CD8-positive, alpha-beta memory T cell (primary cell): ENCODE results near the gene CDKN2B-AS1. TPM values are rescaled to one million over a fixed set of nuclear protein-coding genes. Genes with fewer than 3 reads are reported as not detected.
A peak's percentile ranks its signal among the peaks of the same experiment; 100 is the strongest.

Source experiments
- CTCF ChIA-PET: fragments of 350-600 bp; sonication (Branson Sonifier 250); formaldehyde crosslinking; loops from one replicate; lab custom pipeline; 2021; ENCODE audit warnings: antibody characterized with exemption; lab: Charles Lee
- POLR2A ChIA-PET: fragments of 350-600 bp; sonication (Branson Sonifier 250); formaldehyde crosslinking; loops from one replicate; lab custom pipeline; 2021; ENCODE audit warnings: antibody characterized with exemption; lab: Charles Lee
- DNase-seq, 5 donors: peaks; one replicate each; pipeline versions ENCODE4 v3.0.0 to v3.0.0-alpha.2; 2020 to 2022; ENCODE audit warnings: mixed read lengths in 1 of 5
- H3K27ac ChIP-seq: one replicate; pipeline ENCODE4 v1.7.0; 2013; ENCODE audit warnings: low read depth, mild to moderate bottlenecking, low read length, moderate library complexity
- H3K27me3 ChIP-seq: 2 replicates; pipeline ENCODE4 v1.7.0; 2013; ENCODE audit warnings: low read length, mild to moderate bottlenecking; ENCODE audit not compliant: insufficient read depth, poor library complexity, severe bottlenecking
- H3K36me3 ChIP-seq: 2 replicates; pipeline ENCODE4 v1.7.0; 2013; ENCODE audit warnings: mild to moderate bottlenecking, low read length, moderate library complexity; ENCODE audit not compliant: insufficient read depth
- H3K4me1 ChIP-seq: 2 replicates; pipeline ENCODE4 v1.7.0; 2013; ENCODE audit warnings: mild to moderate bottlenecking, low read length, moderate library complexity; ENCODE audit not compliant: insufficient read depth
- H3K4me3 ChIP-seq: 2 replicates; pipeline ENCODE4 v1.7.0; 2013; ENCODE audit warnings: mild to moderate bottlenecking, low read length
- H3K9me3 ChIP-seq: 2 replicates; pipeline ENCODE4 v1.7.0; 2013; ENCODE audit warnings: mild to moderate bottlenecking, low read length
- H3K27ac Mint-ChIP-seq, 8 donors: one replicate each; pipeline ENCODE4 v1.8.0; 2020 to 2021; ENCODE audit warnings: mixed read lengths in 8 of 8, mild to moderate bottlenecking in 6 of 8, inconsistent platforms in 3 of 8, moderate library complexity in 3 of 8
- H3K27me3 Mint-ChIP-seq, 2 donors: one replicate each; pipeline ENCODE4 v1.8.0; 2020 to 2021; ENCODE audit warnings: mixed read lengths in 2 of 2, mild to moderate bottlenecking in 1 of 2, moderate library complexity in 1 of 2
- H3K36me3 Mint-ChIP-seq, 3 donors: one replicate each; pipeline ENCODE4 v1.8.0; 2020 to 2021; ENCODE audit warnings: mixed read lengths in 3 of 3, inconsistent platforms in 1 of 3, mild to moderate bottlenecking in 1 of 3
- H3K4me1 Mint-ChIP-seq, 3 donors: one replicate each; pipeline ENCODE4 v1.8.0; 2020 to 2021; ENCODE audit warnings: mixed read lengths in 3 of 3, inconsistent platforms in 1 of 3, mild to moderate bottlenecking in 1 of 3
- H3K4me3 Mint-ChIP-seq, 7 donors: one replicate each; pipeline ENCODE4 v1.8.0; 2020 to 2021; ENCODE audit warnings: mixed read lengths in 7 of 7, mild to moderate bottlenecking in 6 of 7, moderate library complexity in 4 of 7, inconsistent platforms in 2 of 7
- H3K9me3 Mint-ChIP-seq, 5 donors: one replicate each; pipeline ENCODE4 v1.8.0; 2020 to 2022; ENCODE audit warnings: mixed read lengths in 5 of 5, mild to moderate bottlenecking in 3 of 5, moderate library complexity in 2 of 5, inconsistent platforms in 1 of 5
- polyA plus RNA-seq: library from polyadenylated mRNA; unstranded; fragments of 300-500 nt; fragmentation: Illumina TruSeq; gene quantifications from one replicate; pipeline ENCODE4 v1.2.3, GENCODE V29; 2021
- total RNA-seq, 2 experiments: library from RNA; stranded (reverse); gene quantifications; one replicate each; pipeline ENCODE4 v1.2.3, GENCODE V29; 2021

The CDKN2B-AS1 gene
- total and polyA plus RNA-seq, 3 experiments from 2014 or later = 0.58 to 0.74 TPM; not detected in 1

DNA sequence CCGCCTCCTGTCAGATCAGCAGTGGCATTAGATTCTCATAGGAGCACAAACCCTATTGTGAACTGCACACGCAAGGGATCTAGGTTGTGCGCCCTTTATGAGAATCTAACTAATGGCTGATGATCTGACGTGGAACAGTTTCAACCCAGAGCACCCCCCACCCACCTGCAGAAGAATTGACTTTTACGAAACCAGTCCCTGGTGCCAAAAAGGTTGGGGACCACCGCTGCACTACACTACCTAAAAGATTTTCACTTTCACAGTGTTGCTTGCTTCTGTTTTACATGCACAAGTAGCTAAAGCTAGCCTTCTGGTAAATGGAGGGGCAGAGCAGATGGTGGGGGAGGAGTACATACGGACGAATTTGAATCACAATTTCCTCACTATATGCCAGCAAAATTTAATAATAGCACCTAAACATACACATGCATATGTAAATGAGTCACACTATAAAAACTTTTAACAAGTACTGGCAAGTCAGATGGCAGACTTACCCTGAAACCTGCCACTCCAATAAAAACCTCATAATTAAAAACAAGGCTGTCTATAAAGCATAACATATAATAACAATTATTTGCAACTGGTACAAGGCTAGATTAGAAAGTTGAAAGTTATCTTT, 38.5 kb downstream of the CDKN2B-AS1 start:
- Histone ChIP-seq H3K27ac (no peak overlapping the region), H3K4me3 (no peak overlapping the region), H3K27me3 (no peaks in the 10 kb centered on the region), H3K36me3 (no peaks in the 10 kb centered on the region), H3K4me1 (no peaks in the 10 kb centered on the region), H3K9me3 (no peaks in the 10 kb centered on the region)
- peaks cover 0 to 9% (median 7%) of the 10 kb centered on the region in 3 donors for H3K4me1 Mint-ChIP-seq
- H3K27ac Mint-ChIP-seq = no peak overlapping the region
- ChIA-PET CTCF (interaction anchor here (1.2 to 1.6 kb wide), 2 partner anchors 24 to 220 kb away, joined by 5 to 6 read pairs; partner anchors contain the start of gene CDKN2B), POLR2A (no interaction called here)
- no peak overlapping the region for H3K4me3 Mint-ChIP-seq
- DNase-seq = no peak
- H3K27me3 Mint-ChIP-seq = no peaks in the 10 kb centered on the region
- H3K36me3 Mint-ChIP-seq = peaks cover 0 to 2% (median 0%) of the 10 kb centered on the region in 3 donors
- H3K9me3 Mint-ChIP-seq = no peaks in the 10 kb centered on the region

DNA sequence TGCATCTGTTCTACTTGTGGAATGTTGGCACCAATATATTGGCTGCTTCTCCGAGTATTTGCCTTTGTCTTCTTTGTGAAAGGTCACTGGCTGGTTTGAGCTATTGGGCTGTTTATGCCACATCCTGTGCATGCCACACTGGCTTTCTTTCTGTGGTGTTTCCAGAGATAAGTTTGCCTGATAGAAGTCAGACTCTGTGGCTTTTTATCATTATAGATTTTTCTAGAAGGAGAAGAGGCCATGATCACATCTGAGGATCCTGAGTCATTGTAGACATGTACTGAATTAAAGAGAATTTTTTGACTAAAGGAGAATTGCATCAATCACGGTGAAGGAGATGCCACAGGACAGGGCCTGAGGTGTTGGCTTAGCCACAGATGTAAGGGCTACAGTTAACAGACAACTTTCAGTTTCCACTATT, 41.0 kb downstream of the CDKN2B-AS1 start:
- Histone ChIP-seq H3K4me1 (no peaks in the 10 kb centered on the region), H3K27me3 (no peaks in the 10 kb centered on the region), H3K27ac (no peak overlapping the region), H3K9me3 (no peaks in the 10 kb centered on the region), H3K4me3 (no peak overlapping the region), H3K36me3 (no peaks in the 10 kb centered on the region)
- no peaks in the 10 kb centered on the region for H3K9me3 Mint-ChIP-seq
- peaks cover 0 to 9% (median 7%) of the 10 kb centered on the region in 3 donors for H3K4me1 Mint-ChIP-seq
- H3K4me3 Mint-ChIP-seq = no peak overlapping the region
- H3K27ac Mint-ChIP-seq = peak overlapping the region in 1 of 8 donors; percentile 67
- CTCF ChIA-PET = interaction anchor here (1.1 to 2.4 kb wide), 4 partner anchors 19 to 223 kb away, joined by 3 to 12 read pairs (median 4); partner anchors contain the start of gene CDKN2B
- H3K36me3 Mint-ChIP-seq = peaks cover 0 to 2% (median 0%) of the 10 kb centered on the region in 3 donors
- H3K27me3 Mint-ChIP-seq = no peaks in the 10 kb centered on the region
- DNase-seq = no peak
- POLR2A ChIA-PET = no interaction called here

DNA sequence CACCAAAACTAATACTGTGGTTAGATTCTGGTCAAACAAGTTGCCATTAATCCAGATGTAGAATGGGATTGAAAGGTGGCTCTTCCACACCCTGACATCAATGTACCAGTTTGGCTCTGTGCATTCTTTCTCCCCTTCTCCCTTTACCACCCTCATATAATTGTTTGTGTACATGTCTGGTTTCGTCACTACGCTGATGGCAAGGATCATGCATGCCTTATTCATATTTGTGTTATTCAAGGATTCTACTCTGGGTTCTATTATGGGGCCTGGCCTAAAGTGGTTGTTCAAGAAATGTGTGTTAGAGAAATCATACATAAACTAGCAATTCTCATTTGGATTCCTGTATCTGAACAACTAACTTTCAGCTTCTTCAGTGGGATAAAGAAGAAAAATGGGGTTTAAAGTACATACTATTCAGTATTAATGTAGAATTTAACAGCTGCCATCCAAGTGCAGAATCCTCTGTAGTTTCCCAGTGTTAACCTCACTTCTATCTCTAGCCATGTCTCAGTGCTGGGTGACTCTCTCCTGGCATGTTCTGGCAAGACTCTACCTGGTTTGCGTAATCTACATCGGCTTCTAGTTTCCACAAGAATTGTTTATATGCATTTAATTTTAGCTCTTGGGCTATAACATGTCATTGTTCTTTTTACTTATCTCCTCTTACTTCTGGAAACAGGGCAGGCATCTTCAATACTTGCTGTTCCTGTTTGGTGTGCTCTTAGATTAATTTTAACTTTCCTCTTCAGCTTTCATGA, 42.5 kb downstream of the CDKN2B-AS1 start:
- H3K36me3 Mint-ChIP-seq = peaks cover 0 to 2% (median 0%) of the 10 kb centered on the region in 3 donors
- ChIA-PET POLR2A (no interaction called here), CTCF (interaction anchor here (1.0 to 4.9 kb wide), 5 partner anchors 22 to 232 kb away, joined by 3 to 73 read pairs (median 4); partner anchors contain the start of gene CDKN2B)
- H3K4me1 Mint-ChIP-seq = peaks cover 0 to 17% (median 14%) of the 10 kb centered on the region in 3 donors
- H3K4me3 Mint-ChIP-seq = no peak overlapping the region
- no peaks in the 10 kb centered on the region for H3K9me3 Mint-ChIP-seq
- Histone ChIP-seq H3K4me1 (no peaks in the 10 kb centered on the region), H3K9me3 (no peaks in the 10 kb centered on the region), H3K27ac (no peak overlapping the region), H3K4me3 (no peak overlapping the region), H3K27me3 (no peaks in the 10 kb centered on the region), H3K36me3 (no peaks in the 10 kb centered on the region)
- DNase-seq = no peak
- H3K27me3 Mint-ChIP-seq = no peaks in the 10 kb centered on the region
- peak overlapping the region in 1 of 8 donors; percentile 7 for H3K27ac Mint-ChIP-seq

DNA sequence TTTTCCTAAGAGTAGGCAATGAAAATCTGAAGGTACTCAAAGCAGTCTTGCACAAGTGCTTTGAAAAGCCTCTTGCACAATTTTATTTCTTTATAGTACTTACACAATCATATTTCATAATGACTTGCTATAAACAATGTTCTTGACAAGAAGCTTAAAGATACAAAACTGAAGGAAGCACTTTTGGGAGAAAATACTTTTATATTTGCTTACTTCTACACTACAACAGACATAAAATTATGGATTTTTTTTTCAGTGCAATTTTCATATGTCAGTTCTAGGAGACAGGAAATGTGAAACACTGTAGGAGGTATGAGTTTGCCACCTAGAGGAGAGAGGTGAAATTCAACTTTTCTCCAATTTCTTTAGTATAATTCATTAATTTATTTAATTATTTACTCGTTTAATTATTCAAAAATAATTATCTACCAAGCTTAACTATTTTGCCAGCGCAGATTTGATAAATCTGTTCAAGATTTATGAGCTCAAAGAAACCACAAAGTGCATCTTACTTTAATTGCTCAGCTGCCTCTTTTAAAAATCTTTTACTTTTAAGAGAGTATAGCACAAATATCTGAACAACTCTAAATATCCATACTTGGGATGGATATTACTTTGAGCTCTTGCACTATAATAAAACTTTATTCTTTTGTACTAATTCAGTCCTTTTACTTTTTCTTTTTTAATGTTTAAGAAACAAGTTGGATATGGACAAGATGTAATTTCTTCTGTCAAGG, 43.5 kb downstream of the CDKN2B-AS1 start:
- ChIA-PET POLR2A (no interaction called here), CTCF (interaction anchor here (0.9 to 4.9 kb wide), 7 partner anchors 10 to 233 kb away, joined by 3 to 73 read pairs (median 4); partner anchors contain the start of genes CDKN2A, CDKN2B and CDKN2B-AS1)
- peaks cover 0 to 17% (median 14%) of the 10 kb centered on the region in 3 donors for H3K4me1 Mint-ChIP-seq
- H3K36me3 Mint-ChIP-seq = peaks cover 0 to 2% (median 0%) of the 10 kb centered on the region in 3 donors
- Histone ChIP-seq H3K4me1 (no peaks in the 10 kb centered on the region), H3K27me3 (no peaks in the 10 kb centered on the region), H3K9me3 (no peaks in the 10 kb centered on the region), H3K4me3 (no peak overlapping the region), H3K36me3 (no peaks in the 10 kb centered on the region), H3K27ac (no peak overlapping the region)
- no peaks in the 10 kb centered on the region for H3K27me3 Mint-ChIP-seq
- H3K4me3 Mint-ChIP-seq = no peak overlapping the region
- H3K9me3 Mint-ChIP-seq = no peaks in the 10 kb centered on the region
- DNase-seq = peak in 2 of 5 donors; percentile 16 to 23
- H3K27ac Mint-ChIP-seq = no peak overlapping the region

DNA sequence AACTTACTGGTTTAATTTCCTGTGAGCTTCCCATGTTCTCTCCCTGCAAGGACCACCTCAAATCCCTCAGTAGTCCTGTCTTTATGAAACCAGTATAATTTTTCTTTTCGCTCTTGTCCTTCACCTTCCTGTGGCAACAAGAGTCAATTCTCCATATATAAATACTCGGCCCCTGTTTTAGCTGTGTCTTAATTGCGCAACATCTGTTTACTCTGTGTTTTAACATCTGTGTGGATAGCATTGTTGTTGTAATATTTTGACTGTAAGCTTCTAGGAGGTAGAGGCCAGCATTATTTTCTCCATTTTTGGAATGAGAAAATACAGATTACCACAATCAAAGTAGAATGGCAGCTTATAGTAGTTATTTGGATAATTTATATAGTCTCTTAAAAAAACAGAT, 44.7 kb downstream of the CDKN2B-AS1 start:
- CTCF ChIA-PET = interaction anchor here (0.6 to 4.9 kb wide), 6 partner anchors 10 to 231 kb away, joined by 3 to 73 read pairs (median 6); partner anchors contain the start of gene CDKN2B
- Mint-ChIP-seq H3K4me1 (peaks cover 0 to 17% (median 14%) of the 10 kb centered on the region in 3 donors), H3K4me3 (no peak overlapping the region), H3K27ac (no peak overlapping the region), H3K36me3 (peaks cover 0 to 2% (median 0%) of the 10 kb centered on the region in 3 donors), H3K27me3 (no peaks in the 10 kb centered on the region), H3K9me3 (no peaks in the 10 kb centered on the region)
- no peaks in the 10 kb centered on the region for H3K36me3 ChIP-seq
- H3K4me1 ChIP-seq = no peaks in the 10 kb centered on the region
- DNase-seq = no peak
- no peaks in the 10 kb centered on the region for H3K27me3 ChIP-seq
- no peak overlapping the region for H3K27ac ChIP-seq
- POLR2A ChIA-PET = no interaction called here
- no peaks in the 10 kb centered on the region for H3K9me3 ChIP-seq
- no peak overlapping the region for H3K4me3 ChIP-seq

DNA sequence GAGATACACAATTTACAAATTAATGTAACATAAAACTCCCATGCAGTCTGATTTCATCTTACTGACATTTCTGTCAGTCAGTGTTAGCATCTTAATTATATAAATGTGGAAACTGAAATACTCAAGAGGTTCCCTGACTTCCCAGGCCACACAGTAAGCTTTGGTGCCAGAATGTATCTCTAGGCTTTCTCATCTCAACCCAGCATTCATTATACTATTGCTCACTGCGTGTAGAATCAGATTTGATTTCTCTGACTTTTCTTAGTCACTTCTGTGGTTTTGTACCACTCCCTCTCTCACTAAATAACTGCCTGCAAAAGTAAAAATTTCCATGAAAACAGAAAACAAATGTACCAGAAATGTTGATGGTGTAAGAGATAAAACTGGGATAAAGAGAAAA, 46.2 kb downstream of the CDKN2B-AS1 start:
- CTCF ChIA-PET = interaction anchor here (2.0 to 4.9 kb wide), 3 partner anchors 32 to 228 kb away, joined by 6 to 73 read pairs (median 16); partner anchors contain the start of gene CDKN2B
- H3K36me3 ChIP-seq = no peaks in the 10 kb centered on the region
- H3K27me3 ChIP-seq = no peaks in the 10 kb centered on the region
- no peaks in the 10 kb centered on the region for H3K4me1 ChIP-seq
- POLR2A ChIA-PET = no interaction called here
- no peak overlapping the region for H3K27ac Mint-ChIP-seq
- no peak overlapping the region for H3K4me3 ChIP-seq
- no peak overlapping the region for H3K4me3 Mint-ChIP-seq
- DNase-seq = no peak
- H3K9me3 Mint-ChIP-seq = no peaks in the 10 kb centered on the region
- H3K36me3 Mint-ChIP-seq = peaks cover 0 to 2% (median 0%) of the 10 kb centered on the region in 3 donors
- H3K9me3 ChIP-seq = no peaks in the 10 kb centered on the region
- peaks cover 3 to 18% (median 14%) of the 10 kb centered on the region in 3 donors for H3K4me1 Mint-ChIP-seq
- H3K27ac ChIP-seq = no peak overlapping the region
- peaks cover 0 to 5% of the 10 kb centered on the region in 2 donors for H3K27me3 Mint-ChIP-seq

DNA sequence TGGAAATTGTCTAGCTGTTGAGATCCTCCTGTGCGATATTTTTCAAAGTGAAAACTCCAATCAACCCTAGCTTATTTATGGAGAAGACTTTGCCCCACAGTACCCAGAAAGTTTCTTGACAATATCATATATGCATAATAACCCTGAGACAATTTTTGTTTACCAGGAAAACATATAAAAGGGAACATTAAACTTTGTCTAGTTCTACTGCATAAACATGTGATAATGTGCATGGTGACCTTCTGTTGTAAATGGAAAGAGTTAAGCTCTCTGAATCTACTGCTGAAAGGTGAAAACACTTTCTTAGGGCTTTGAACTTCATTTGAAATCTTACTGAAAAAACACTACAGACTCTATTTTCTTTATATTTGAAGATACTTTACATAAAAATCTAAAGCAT, 46.8 kb downstream of the CDKN2B-AS1 start:
- no peaks in the 10 kb centered on the region for H3K9me3 Mint-ChIP-seq
- Histone ChIP-seq H3K27ac (no peak overlapping the region), H3K9me3 (no peaks in the 10 kb centered on the region), H3K27me3 (no peaks in the 10 kb centered on the region), H3K36me3 (no peaks in the 10 kb centered on the region), H3K4me1 (no peaks in the 10 kb centered on the region), H3K4me3 (no peak overlapping the region)
- CTCF ChIA-PET = interaction anchor here (1.3 kb wide), 1 partner anchor 228 kb away, joined by 7 read pairs; no protein-coding TSS in a partner anchor
- POLR2A ChIA-PET = no interaction called here
- no peak for DNase-seq
- H3K4me1 Mint-ChIP-seq = peaks cover 3 to 16% (median 16%) of the 10 kb centered on the region in 3 donors
- peaks cover 0 to 5% of the 10 kb centered on the region in 2 donors for H3K27me3 Mint-ChIP-seq
- H3K4me3 Mint-ChIP-seq = no peak overlapping the region
- peaks cover 0 to 2% (median 0%) of the 10 kb centered on the region in 3 donors for H3K36me3 Mint-ChIP-seq
- no peak overlapping the region for H3K27ac Mint-ChIP-seq
